ENCODE measurements around the gene FAM131C.
"Not testable (repeated sequence)": the region's sequence is repeated elsewhere in the genome, so short reads cannot be mapped to it uniquely, and the experiment has no call there.

The FAM131C gene

DNA sequence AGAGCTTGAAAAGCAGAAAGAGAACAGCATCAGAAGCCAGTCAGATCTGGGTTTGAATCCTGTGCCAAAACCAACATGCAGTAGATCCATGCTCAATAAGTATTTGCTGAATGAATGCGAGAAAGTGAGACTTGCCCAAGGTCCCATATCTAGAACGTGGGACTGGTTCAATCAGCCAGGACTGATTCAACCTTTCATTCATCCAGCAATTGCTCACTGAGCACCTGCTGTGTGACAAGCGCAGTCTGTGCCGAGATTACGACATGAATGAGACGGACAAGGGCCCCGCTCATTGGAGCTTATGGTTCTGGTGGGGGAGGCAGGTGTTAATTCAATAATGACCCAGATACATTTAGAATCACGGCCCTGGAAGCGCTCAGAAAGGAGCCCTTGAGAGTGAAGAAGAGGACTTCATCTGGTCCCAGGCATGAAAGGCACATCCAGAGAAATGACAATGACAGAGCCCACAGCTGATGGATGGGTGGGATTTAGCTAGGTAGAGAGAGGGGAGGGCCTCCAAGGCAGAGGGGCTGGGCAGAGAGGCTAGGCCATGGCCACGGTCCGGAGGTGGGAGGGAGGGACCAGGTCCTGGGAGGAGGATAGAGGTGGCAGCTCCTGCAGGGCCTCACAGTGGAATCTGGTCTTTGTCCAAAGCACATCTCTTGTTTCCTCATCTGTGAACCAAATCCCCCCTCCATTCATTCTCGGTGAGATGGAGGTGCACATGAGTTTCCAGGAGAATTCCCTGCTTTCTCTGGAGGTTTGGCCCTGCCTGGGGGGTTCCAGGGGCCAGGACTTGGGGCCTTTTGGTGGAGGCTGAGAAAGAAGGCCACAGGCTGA lies 4.2 kb upstream of the FAM131C start:
- no peak for DNase-seq

DNA sequence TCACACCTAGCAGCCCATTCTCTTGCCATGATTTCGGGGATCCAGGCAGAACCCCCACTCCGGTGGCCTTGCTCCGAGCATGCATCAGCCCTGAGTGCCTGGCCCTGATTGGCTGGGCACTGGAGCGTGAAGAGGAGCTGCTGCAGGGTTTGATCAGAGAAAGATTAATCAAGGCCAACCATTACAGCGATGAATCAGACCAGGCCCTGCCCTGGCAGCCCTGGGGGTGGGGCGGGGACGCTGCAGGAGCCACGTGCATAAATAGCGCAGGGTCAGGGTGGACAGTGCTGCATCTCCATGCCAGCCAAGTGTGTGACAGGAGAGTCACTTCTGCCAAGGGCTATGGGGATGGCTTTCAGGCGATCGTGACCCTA lies 3.4 kb upstream of the FAM131C start:
- no peak for DNase-seq

DNA sequence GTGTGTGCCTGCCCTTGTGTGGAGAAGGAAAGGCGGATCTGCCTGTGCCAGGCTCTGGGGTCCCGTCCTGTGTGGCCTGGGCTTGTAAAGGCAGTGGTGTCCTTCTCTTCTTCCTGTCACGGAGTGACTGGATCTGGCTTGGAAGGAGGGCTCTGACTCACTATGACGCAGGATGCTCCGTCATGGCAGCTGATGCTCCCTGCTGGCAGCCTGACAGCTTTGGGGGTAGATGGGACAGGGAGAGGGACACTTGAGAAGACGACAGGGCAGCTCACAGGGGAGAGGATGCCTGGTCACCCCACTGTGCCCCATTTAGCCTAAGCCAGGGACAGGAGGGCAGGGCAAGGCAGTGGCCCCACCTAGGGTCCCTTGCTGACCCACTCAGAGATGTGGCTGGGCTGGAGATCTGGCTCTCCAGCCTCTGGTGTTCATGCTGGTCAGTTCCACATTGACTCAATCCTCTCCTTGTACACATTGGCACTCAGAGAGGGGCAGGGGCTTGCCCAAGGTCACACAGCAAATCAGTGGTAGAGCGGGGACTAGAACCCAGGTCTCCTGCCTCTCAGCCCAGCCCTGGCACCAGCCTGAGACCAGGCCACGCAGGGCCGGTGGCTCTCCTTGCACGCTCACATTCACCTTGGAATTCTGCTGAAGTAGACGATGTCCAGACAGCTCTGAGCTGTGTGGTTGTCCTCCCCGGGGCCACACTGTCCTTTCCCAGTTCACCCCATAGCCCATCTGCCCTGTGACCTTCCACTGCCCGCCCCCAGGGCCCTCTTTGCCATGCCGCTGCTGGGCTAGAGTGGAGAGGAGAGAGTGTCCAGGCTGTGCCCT lies 2.8 kb upstream of the FAM131C start:
- no peak for DNase-seq

DNA sequence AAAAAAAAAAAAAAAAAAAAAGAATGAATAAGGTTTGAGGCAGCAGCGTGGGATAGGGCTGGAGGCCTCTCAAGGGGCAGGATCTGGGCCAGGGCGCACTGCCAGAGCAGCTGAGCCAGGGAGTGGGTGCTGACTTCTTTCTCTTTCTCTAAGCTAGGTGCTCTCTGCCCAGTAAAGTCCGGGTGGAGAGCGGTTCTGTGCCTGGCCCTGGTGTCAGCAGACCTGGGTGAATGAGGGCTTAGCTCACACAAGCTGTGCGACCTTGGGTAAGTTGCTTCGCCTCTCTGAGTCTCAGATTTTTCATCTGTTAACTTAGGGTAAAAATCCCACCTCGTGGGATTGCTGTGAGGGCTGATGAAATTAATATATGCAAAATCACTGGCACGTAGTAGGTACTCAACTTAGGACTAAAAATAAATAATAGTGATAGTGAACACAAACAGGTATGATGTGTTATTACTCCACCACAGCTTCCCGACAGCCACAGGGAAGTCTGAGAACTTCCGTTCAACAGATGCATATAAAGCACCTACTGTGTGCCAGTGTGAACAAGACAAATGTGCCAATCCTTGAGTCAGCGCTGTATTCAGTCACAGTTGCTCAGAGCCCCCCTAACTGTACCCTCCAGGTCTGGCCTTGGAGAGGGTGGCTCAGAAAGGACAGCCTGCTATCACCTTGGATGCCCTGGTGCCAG lies 2.0 kb upstream of the FAM131C start:
- peak in 23 of 56 donors; percentile 2 to 70 (median 27) for DNase-seq

GRCh38 chr1:16074217-16074616 lies 766 bp upstream of the FAM131C start:
- DNase-seq: no peak

DNA sequence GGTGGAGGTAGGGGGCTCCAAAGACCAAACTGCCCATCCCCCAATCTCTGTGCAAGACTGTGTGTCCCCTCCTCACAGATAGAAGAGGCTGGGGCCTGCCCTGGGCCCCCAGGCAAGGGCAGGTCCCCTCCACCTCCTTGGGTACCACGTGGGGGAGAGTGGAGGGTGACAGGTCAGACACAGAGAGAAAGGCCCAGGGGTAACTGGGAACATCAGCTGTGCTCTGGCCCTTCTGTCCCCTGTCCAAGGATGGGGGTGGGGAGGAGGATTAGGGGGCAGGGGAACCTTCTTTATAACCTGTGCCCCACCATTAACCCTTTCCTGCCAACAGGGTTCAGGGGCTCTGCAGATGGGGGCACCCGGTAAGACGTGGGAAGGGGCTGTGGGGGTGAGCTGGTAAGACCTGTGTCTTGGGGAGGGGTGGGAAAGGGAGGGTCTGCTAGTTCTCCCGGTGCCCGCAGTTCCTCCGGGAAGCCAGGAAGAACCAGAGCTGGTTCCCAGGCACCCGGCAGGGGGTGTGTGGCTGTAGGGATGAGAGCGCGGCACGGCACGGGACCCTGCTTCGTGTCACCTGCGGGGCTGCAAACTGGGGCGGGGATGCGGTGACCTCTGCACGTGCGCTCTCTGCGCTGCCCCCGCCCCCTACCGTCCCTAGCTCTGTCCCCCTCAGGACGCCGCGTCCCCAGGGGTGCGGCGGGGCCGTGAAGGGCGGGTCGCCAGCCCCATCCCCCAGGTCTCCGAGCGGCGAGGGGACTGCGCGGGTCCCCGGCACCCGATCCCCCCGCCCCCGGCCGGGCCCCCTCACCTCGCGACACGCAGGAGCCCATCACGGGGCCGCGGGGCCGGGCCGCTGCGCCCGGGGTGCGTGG lies 601 bp downstream of the FAM131C start:
- DNase-seq: peak in 2 of 56 donors; percentile 16 to 33

GRCh38 chr1:16072095-16072494 lies 1.4 kb downstream of the FAM131C start:
- no peak for DNase-seq

DNA sequence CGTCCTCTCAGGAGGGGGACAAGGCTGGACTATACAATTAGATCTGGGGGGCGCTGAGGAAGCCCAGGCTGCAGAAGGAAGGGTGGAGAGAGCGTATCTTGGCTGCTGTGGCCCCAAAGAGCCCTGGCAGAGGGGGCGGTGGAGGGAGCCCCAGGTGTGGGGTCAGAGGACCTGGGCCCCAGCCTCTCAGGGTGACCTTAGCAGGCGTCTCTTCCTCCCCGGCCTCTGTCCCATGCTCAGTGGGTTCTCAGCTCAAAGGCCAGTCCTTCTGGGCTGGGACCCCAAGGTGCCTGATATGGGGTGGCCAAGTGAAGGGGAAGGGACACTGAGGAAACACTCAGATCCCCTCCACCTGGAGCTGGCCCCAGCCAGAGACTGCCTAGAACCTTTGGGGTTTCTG lies 1.8 kb downstream of the FAM131C start:
- DNase-seq: no peak

DNA sequence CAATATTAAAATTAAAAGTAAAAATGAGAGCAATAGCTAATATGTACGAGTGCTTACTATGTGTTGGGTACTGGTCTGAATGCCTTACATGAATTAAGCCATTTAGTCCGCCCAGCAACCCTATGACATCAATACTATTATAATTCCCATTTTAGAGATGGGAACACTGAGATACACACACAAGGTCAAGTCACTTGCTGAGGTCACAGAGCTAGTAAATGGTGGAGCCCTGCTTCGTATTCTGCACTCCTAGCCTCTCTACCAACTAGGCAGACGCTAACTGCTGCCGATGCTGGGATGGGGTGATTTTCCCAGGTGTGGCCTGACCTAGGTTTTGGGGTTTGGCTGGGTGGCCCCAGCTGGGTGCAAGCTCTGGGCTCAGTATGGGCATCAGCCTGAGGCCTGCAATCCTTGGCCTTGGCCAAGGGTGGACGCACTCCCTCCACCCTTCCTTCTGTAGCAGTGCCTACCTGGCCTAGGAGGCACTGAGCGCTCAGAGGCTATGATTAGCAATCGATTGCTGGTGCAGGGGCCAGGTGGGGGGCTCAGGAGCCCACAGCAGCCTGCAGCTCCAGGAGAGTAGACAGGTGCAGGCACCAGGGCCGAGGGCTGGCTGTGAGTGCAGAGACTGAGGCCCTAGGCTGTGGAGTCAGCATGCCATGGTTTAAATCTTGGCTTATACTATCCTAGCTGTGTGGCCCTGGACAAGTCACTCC lies 2.7 kb downstream of the FAM131C start:
- no peak for DNase-seq

GRCh38 chr1:16068356-16069270 lies 4.8 kb downstream of the FAM131C start:
- peak in 32 of 56 donors; percentile 8 to 67 (median 38) for DNase-seq

- DNase-seq: no peak
These were observed 5.5 kb downstream of the FAM131C start for GRCh38 chr1:16067933-16068332.

- peak in 12 of 56 donors; percentile 8 to 62 (median 20) for DNase-seq
These were observed 6.2 kb downstream of the FAM131C start for GRCh38 chr1:16067127-16067768.

- no peak for DNase-seq
These were observed 7.2 kb downstream of the FAM131C start for GRCh38 chr1:16066245-16066644.

- no peak for DNase-seq
These were observed 8.2 kb downstream of the FAM131C start for GRCh38 chr1:16065269-16065576.

- peak in 11 of 56 donors; percentile 10 to 47 (median 25) for DNase-seq
These were observed 8.7 kb downstream of the FAM131C start for GRCh38 chr1:16064536-16065268.

DNA sequence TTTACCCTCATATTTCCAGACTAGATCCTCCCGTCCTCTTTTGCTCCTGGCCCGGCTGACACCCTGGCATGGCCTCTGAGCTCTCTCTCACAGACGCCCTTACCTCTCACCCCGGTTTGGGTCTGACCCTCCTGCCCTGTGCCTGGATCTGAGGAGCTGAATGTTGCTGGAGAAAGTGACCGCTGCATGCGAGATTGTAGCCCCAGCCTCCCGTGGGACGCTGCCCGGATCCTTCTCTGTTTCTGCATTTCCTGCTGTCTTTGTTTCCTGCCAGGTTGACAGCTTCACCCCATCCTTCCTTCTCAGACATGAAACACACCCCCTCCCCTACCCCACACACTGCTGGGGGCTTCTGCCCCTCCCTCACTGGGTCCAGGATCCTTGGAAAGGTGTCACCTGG lies 9.5 kb downstream of the FAM131C start:
- no peak for DNase-seq

- no peak for DNase-seq
These were observed 10.1 kb downstream of the FAM131C start for GRCh38 chr1:16063226-16063829.

GRCh38 chr1:16062687-16063075 lies 10.8 kb downstream of the FAM131C start:
- DNase-seq: not testable (repeated sequence)
